ENCODE data around the gene CDH22.

Gene CDH22

GRCh38 chr20:46215913-46216707 is 92.2 kb downstream of the CDH22 start:
- DNase-seq (ENCODE audit: low read depth in 3 of 3) = no peak

- DNase-seq (ENCODE audit: low read depth in 3 of 3) = no peak
These were observed 93.3 kb downstream of the CDH22 start for GRCh38 chr20:46214824-46215488.

- DNase-seq (ENCODE audit: low read depth in 3 of 3) = no peak
These were observed 94.1 kb downstream of the CDH22 start for GRCh38 chr20:46213946-46214823.

GRCh38 chr20:46212876-46213275 is 95.4 kb downstream of the CDH22 start:
- no peak for DNase-seq (ENCODE audit: low read depth in 3 of 3)

GRCh38 chr20:46212252-46212651 is 96.0 kb downstream of the CDH22 start:
- no peak for DNase-seq (ENCODE audit: low read depth in 3 of 3)

GRCh38 chr20:46211331-46211722 is 97.0 kb downstream of the CDH22 start:
- no peak for DNase-seq (ENCODE audit: low read depth in 3 of 3)

GRCh38 chr20:46210672-46211330 is 97.5 kb downstream of the CDH22 start:
- no peak for DNase-seq (ENCODE audit: low read depth in 3 of 3)

GRCh38 chr20:46209930-46210671 is 98.2 kb downstream of the CDH22 start:
- no peak for DNase-seq (ENCODE audit: low read depth in 3 of 3)

GRCh38 chr20:46207793-46208192 is 100.5 kb downstream of the CDH22 start:
- no peak for DNase-seq (ENCODE audit: low read depth in 3 of 3)

- DNase-seq (ENCODE audit: low read depth in 3 of 3) = no peak
These were observed 101.2 kb downstream of the CDH22 start for GRCh38 chr20:46206992-46207549.

- DNase-seq (ENCODE audit: low read depth in 3 of 3) = no peak
These were observed 102.3 kb downstream of the CDH22 start for GRCh38 chr20:46206025-46206424.

- DNase-seq (ENCODE audit: low read depth in 3 of 3) = no peak
These were observed 102.9 kb downstream of the CDH22 start for GRCh38 chr20:46205349-46205748.

- no peak for DNase-seq (ENCODE audit: low read depth in 3 of 3)
These were observed 103.6 kb downstream of the CDH22 start for GRCh38 chr20:46204594-46205186.

- no peak for DNase-seq (ENCODE audit: low read depth in 3 of 3)
These were observed 104.8 kb downstream of the CDH22 start for GRCh38 chr20:46203510-46203837.

- DNase-seq (ENCODE audit: low read depth in 3 of 3) = no peak
These were observed 105.4 kb downstream of the CDH22 start for GRCh38 chr20:46202766-46203509.

GRCh38 chr20:46200582-46201570 is 107.4 kb downstream of the CDH22 start:
- no peak for DNase-seq (ENCODE audit: low read depth in 3 of 3)

GRCh38 chr20:46199198-46199597 is 109.1 kb downstream of the CDH22 start:
- DNase-seq (ENCODE audit: low read depth in 3 of 3) = no peak

- DNase-seq (ENCODE audit: low read depth in 3 of 3) = no peak
These were observed 111.3 kb downstream of the CDH22 start for GRCh38 chr20:46196990-46197389.

Measured in stimulated activated CD4-positive, alpha-beta T cell treated with anti-CD3 and anti-CD28 coated beads, TNF-alpha, amount 100 ng/mL, for 4 hours (primary cell).